Liver (tissue), 9 donors: ENCODE measurements around the gene TGFBR3. TPM values are rescaled to one million over a fixed set of nuclear protein-coding genes. Genes with fewer than 3 reads are reported as not detected.
A peak's percentile ranks its signal among the peaks of the same experiment; 100 is the strongest.
"Not testable (repeated sequence)": the region's sequence is repeated elsewhere in the genome, so short reads cannot be mapped to it uniquely, and the experiment has no call there.

Source experiments
- DNase-seq: peaks from one replicate; pipeline ENCODE4 v3.0.0-alpha.2; 2017; ENCODE audit warnings: low spot score
- H3K27ac ChIP-seq, 2 donors: one replicate each; pipeline ENCODE4 v1.7.0; 2013; ENCODE audit warnings: inconsistent platforms in 2 of 2, low read length in 2 of 2, control low read depth in 1 of 2, low read depth in 1 of 2, mild to moderate bottlenecking in 1 of 2
- H3K27me3 ChIP-seq, 4 donors: one replicate each; pipeline versions ENCODE4 v1.6.1 to v1.7.0; 2013; ENCODE audit warnings: low read length in 3 of 4, inconsistent platforms in 1 of 4, mild to moderate bottlenecking in 1 of 4, moderate library complexity in 1 of 4; ENCODE audit not compliant: control insufficient read depth in 4 of 4, insufficient read depth in 4 of 4
- H3K36me3 ChIP-seq, 4 donors: one replicate each; pipeline versions ENCODE4 v1.6.1 to v1.7.0; 2013; ENCODE audit warnings: low read length in 3 of 4, mild to moderate bottlenecking in 3 of 4, low read depth in 1 of 4, moderate library complexity in 1 of 4; ENCODE audit not compliant: control insufficient read depth in 4 of 4, insufficient read depth in 3 of 4
- H3K4me1 ChIP-seq, 4 donors: one replicate each; pipeline versions ENCODE4 v1.6.1 to v1.7.0; 2013; ENCODE audit warnings: low read length in 3 of 4, mild to moderate bottlenecking in 3 of 4, moderate library complexity in 1 of 4; ENCODE audit not compliant: control insufficient read depth in 4 of 4, insufficient read depth in 4 of 4
- H3K4me3 ChIP-seq, 3 donors: one replicate each; pipeline versions ENCODE4 v1.6.1 to v1.7.0; 2013; ENCODE audit warnings: low read length in 3 of 3, control low read depth in 1 of 3, low read depth in 1 of 3, mild to moderate bottlenecking in 1 of 3
- H3K9ac ChIP-seq, 2 donors: one replicate each; pipeline ENCODE4 v1.7.0; 2013; ENCODE audit warnings: low read length in 2 of 2, mild to moderate bottlenecking in 2 of 2, moderate library complexity in 2 of 2, control low read depth in 1 of 2, low read depth in 1 of 2
- H3K9me3 ChIP-seq, 4 donors: one replicate each; pipeline versions ENCODE4 v1.6.1 to v1.7.0; 2013; ENCODE audit warnings: low read length in 3 of 4; ENCODE audit not compliant: control insufficient read depth in 4 of 4
- EGR1 ChIP-seq, 2 donors: IDR thresholded peaks; 2 replicates each; pipeline ENCODE4 v1.6.1; 2016 to 2018; ENCODE audit warnings: antibody characterized with exemption in 2 of 2, low read depth in 2 of 2
- FOXA1 ChIP-seq: IDR thresholded peaks from 2 replicates; pipeline ENCODE4 v1.6.1; 2016; ENCODE audit warnings: antibody characterized with exemption
- FOXA2 ChIP-seq: IDR thresholded peaks from 2 replicates; pipeline ENCODE4 v1.6.1; 2016; ENCODE audit warnings: antibody characterized with exemption
- GABPA ChIP-seq, 2 donors: IDR thresholded peaks in 1 of 2; conservative IDR thresholded peaks in 1 of 2; 2 replicates each; pipeline ENCODE4 v1.6.1; 2016; ENCODE audit warnings: antibody characterized with exemption in 2 of 2, mild to moderate bottlenecking in 1 of 2, moderate library complexity in 1 of 2
- HNF4G ChIP-seq: IDR thresholded peaks from 2 replicates; pipeline ENCODE4 v1.6.1; 2016; ENCODE audit warnings: antibody characterized with exemption
- JUND ChIP-seq, 2 donors: IDR thresholded peaks; 2 replicates each; pipeline ENCODE4 v1.6.1; 2016; ENCODE audit warnings: antibody characterized with exemption in 2 of 2
- MAX ChIP-seq: IDR thresholded peaks from 2 replicates; pipeline ENCODE4 v1.6.1; 2016; ENCODE audit warnings: antibody characterized with exemption
- NR2F2 ChIP-seq: IDR thresholded peaks from 2 replicates; pipeline ENCODE4 v1.6.1; 2016; ENCODE audit warnings: antibody characterized with exemption
- RAD21 ChIP-seq, 2 donors: IDR thresholded peaks; 2 replicates each; pipeline ENCODE4 v1.6.1; 2016; ENCODE audit warnings: antibody characterized with exemption in 2 of 2, mild to moderate bottlenecking in 2 of 2
- REST ChIP-seq: IDR thresholded peaks from 2 replicates; pipeline ENCODE4 v1.6.1; 2016; ENCODE audit warnings: antibody characterized with exemption, mild to moderate bottlenecking
- RXRA ChIP-seq, 2 donors: IDR thresholded peaks; 2 replicates each; pipeline ENCODE4 v1.6.1; 2017 to 2018; ENCODE audit warnings: antibody characterized with exemption in 2 of 2, mild to moderate bottlenecking in 1 of 2
- YY1 ChIP-seq: IDR thresholded peaks from 2 replicates; pipeline ENCODE4 v1.6.1; 2016; ENCODE audit warnings: antibody characterized with exemption, mild to moderate bottlenecking
- WGBS: extraction: QIAGEN DNeasy Blood & Tissue Kit; methylation state at CpG from one replicate; pipeline ENCODE4 v1.1.7; 2013; 5-methylcytosine and 5-hydroxymethylcytosine counted together
- polyA plus RNA-seq, 2 donors: library from polyadenylated mRNA; stranded (reverse) in 1 of 2; unstranded in 1 of 2; fragments of 200-250 nt in 1 of 2; fragments of >200 nt in 1 of 2; fragmentation: Nextera tagmentation in 1 of 2; extraction: Ambion mirVana in 1 of 2; gene quantifications; one replicate each; pipeline versions ENCODE4 v1.2.1 to v1.2.3, GENCODE V29; 2013 to 2015
- total RNA-seq, 2 donors: library from RNA; depleted of rRNA; stranded (reverse); fragments of >200 nt; gene quantifications; one replicate each; pipeline ENCODE4 v1.2.3, GENCODE V29; 2014
- TF ChIP-seq, protein P1 (sequence below): IDR thresholded peaks from 2 replicates; pipeline ENCODE4 v1.6.1; 2016; ENCODE audit warnings: antibody characterized with exemption
- TF ChIP-seq, protein P2 (sequence below): fragments of 150-350 bp; IDR thresholded peaks from 2 replicates; pipeline ENCODE4 v1.5.1; 2017; ENCODE audit warnings: improper control_type of control experiment, low read depth, low read length; ENCODE audit not compliant: missing input control
- donor health status: healthy.
- donor health status: healthy.
- donor health status: healthy.
- donor health status: healthy.
- donor health status: healthy.

Gene TGFBR3
- total and polyA plus RNA-seq, 4 donors, result 6.1 to 19.3 (median 9.9) TPM

DNA sequence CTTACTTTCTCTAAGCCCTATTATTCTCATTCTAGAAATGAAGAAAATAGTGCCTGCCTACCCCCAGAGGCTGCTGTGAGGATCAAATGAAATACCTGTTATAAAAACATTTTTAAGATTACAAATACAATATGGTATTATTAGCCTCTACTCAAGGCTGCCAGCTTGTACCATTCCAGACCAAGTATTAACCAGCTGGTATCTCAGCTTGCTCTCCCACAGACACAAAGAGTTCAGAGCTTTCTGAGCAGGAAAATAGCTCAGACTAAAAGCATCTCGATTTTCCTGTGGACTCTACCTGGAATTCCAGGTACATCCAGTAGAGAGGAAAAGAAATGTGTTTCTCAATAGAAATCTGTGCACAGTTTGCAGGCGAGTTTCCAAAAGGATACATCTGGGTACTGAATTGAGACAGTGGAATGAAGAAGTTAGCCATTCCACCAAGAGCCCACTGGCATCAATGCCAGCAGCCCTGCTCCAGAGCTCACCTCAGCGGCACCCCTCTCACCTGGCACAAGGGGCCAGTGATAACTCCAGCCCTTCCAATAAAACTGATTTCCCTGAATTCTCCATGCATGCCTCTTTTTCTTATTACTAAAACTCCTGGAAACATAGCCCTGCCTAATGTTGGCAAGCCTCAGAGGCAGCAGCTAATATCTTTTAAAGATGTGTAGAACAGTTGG, 31.0 kb downstream of the TGFBR3 start:
- no peak for TF ChIP-seq RXRA (IDR thresholded peaks at IDR 0.05)
- no peak for TF ChIP-seq JUND (IDR thresholded peaks at IDR 0.05)
- no peak for TF ChIP-seq REST
- no peak for TF ChIP-seq GABPA (IDR thresholded peaks at IDR 0.05 in 1 of 2, conservative IDR thresholded peaks at IDR 0.05 in 1 of 2)
- no peak for TF ChIP-seq YY1
- TF ChIP-seq NR2F2, result no peak
- TF ChIP-seq MAX, result no peak
- TF ChIP-seq, protein P1, sequence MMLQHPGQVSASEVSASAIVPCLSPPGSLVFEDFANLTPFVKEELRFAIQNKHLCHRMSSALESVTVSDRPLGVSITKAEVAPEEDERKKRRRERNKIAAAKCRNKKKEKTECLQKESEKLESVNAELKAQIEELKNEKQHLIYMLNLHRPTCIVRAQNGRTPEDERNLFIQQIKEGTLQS, result no peak
- TF ChIP-seq FOXA1, result no peak
- TF ChIP-seq RAD21 (IDR thresholded peaks at IDR 0.05), result no peak
- TF ChIP-seq, protein P2, sequence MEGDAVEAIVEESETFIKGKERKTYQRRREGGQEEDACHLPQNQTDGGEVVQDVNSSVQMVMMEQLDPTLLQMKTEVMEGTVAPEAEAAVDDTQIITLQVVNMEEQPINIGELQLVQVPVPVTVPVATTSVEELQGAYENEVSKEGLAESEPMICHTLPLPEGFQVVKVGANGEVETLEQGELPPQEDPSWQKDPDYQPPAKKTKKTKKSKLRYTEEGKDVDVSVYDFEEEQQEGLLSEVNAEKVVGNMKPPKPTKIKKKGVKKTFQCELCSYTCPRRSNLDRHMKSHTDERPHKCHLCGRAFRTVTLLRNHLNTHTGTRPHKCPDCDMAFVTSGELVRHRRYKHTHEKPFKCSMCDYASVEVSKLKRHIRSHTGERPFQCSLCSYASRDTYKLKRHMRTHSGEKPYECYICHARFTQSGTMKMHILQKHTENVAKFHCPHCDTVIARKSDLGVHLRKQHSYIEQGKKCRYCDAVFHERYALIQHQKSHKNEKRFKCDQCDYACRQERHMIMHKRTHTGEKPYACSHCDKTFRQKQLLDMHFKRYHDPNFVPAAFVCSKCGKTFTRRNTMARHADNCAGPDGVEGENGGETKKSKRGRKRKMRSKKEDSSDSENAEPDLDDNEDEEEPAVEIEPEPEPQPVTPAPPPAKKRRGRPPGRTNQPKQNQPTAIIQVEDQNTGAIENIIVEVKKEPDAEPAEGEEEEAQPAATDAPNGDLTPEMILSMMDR, result no peak
- no peak for TF ChIP-seq HNF4G
- TF ChIP-seq FOXA2, result no peak
- TF ChIP-seq EGR1 (IDR thresholded peaks at IDR 0.05; ENCODE audit: low read depth in 2 of 2), result no peak
- peaks cover 0 to 4% (median 0%) of the 10 kb centered on the region in 4 donors for H3K36me3 ChIP-seq
- no peak for DNase-seq
- H3K27ac ChIP-seq, result no peak overlapping the region
- 79% methylated on average over 3 of the region's 3 CpGs for WGBS
- no peaks in the 10 kb centered on the region for H3K9me3 ChIP-seq
- no peak overlapping the region for H3K4me3 ChIP-seq
- H3K27me3 ChIP-seq, result no peaks in the 10 kb centered on the region
- no peak overlapping the region for H3K9ac ChIP-seq
- peaks cover 0 to 7% (median 2%) of the 10 kb centered on the region in 4 donors for H3K4me1 ChIP-seq

GRCh38 chr1:91853397-91853796, 32.6 kb downstream of the TGFBR3 start:
- no peaks in the 10 kb centered on the region for H3K27me3 ChIP-seq
- H3K4me1 ChIP-seq, result peaks cover 0 to 7% (median 2%) of the 10 kb centered on the region in 4 donors
- H3K27ac ChIP-seq, result no peak overlapping the region
- H3K36me3 ChIP-seq, result no peaks in the 10 kb centered on the region
- 98% methylated on average over 7 of the region's 7 CpGs for WGBS
- TF ChIP-seq, protein P2, result no peak
- DNase-seq, result no peak
- H3K9me3 ChIP-seq, result no peaks in the 10 kb centered on the region
- H3K9ac ChIP-seq, result no peak overlapping the region
- H3K4me3 ChIP-seq, result no peak overlapping the region

- H3K36me3 ChIP-seq, H3K9me3 ChIP-seq, H3K4me3 ChIP-seq, H3K9ac ChIP-seq, DNase-seq, H3K27me3 ChIP-seq: not testable (repeated sequence)
- Histone ChIP-seq H3K4me1 (peaks cover 0 to 11% (median 4%) of the 10 kb centered on the region in 4 donors), H3K27ac (peak overlapping the region in 1 of 2 donors; percentile 66)
- WGBS, result 95% methylated on average over 5 of the region's 5 CpGs
Observed at GRCh38 chr1:91852011-91852410, 33.9 kb downstream of the TGFBR3 start.
